GM23338 (cell line): ENCODE data around the gene DNM2. TPM values are rescaled to one million over a fixed set of nuclear protein-coding genes. Genes with fewer than 3 reads are reported as not detected.

Experiments used
- ATAC-seq: fragments of 200-7000 bp; cut with Tn5 transposase; 3 replicates; pipeline ENCODE4 v1.9.1; 2020
- DNase-seq: peaks from one replicate; pipeline ENCODE4 v3.0.0-alpha.2; 2015; ENCODE audit warnings: low spot score
- H2AFZ ChIP-seq: fragments of 200-600 bp; sonication (generic); 2 replicates; pipeline ENCODE4 v1.8.0; 2016; ENCODE audit warnings: antibody characterized with exemption, mild to moderate bottlenecking, moderate library complexity
- H3F3A ChIP-seq: fragments of 200-600 bp; sonication (generic); replicated peaks from 2 replicates; pipeline ENCODE4 v1.8.0; 2017; ENCODE audit warnings: antibody characterized with exemption, mixed run types, low read depth
- H3K27ac ChIP-seq: fragments of 200-600 bp; sonication (generic); 2 replicates; pipeline ENCODE4 v1.6.1; 2016; ENCODE audit warnings: low read depth
- H3K27me3 ChIP-seq: fragments of 200-600 bp; sonication (generic); 2 replicates; pipeline ENCODE4 v1.8.0; 2016; ENCODE audit warnings: mild to moderate bottlenecking, mixed run types, moderate library complexity; ENCODE audit not compliant: insufficient read depth
- H3K36me3 ChIP-seq: fragments of 200-600 bp; sonication (generic); 2 replicates; pipeline ENCODE4 v1.8.0; 2016; ENCODE audit warnings: mild to moderate bottlenecking; ENCODE audit not compliant: insufficient read depth
- H3K4me1 ChIP-seq: fragments of 200-600 bp; sonication (generic); 2 replicates; pipeline ENCODE4 v1.8.0; 2016; ENCODE audit warnings: mild to moderate bottlenecking, moderate library complexity; ENCODE audit not compliant: insufficient read depth
- H3K4me2 ChIP-seq: fragments of 200-600 bp; sonication (generic); 2 replicates; pipeline ENCODE4 v1.7.1; 2017; ENCODE audit warnings: mixed run types
- H3K4me3 ChIP-seq: fragments of 200-600 bp; sonication (generic); 2 replicates; pipeline ENCODE4 v1.6.1; 2016; ENCODE audit warnings: mixed run types
- H3K79me2 ChIP-seq: fragments of 200-600 bp; sonication (generic); replicated peaks from 2 replicates; pipeline ENCODE4 v1.8.0; 2017; ENCODE audit warnings: mild to moderate bottlenecking; ENCODE audit not compliant: insufficient read depth
- H3K9me2 ChIP-seq: fragments of 200-600 bp; sonication (generic); 2 replicates; pipeline ENCODE4 v1.8.0; 2017; ENCODE audit not compliant: insufficient read depth
- H4K20me1 ChIP-seq: fragments of 200-600 bp; sonication (generic); replicated peaks from 2 replicates; pipeline ENCODE4 v1.8.0; 2017; ENCODE audit warnings: mild to moderate bottlenecking; ENCODE audit not compliant: insufficient read depth
- H3K27ac Mint-ChIP-seq: 2 replicates; pipeline ENCODE4 v1.8.0; 2020; ENCODE audit warnings: inconsistent platforms, mild to moderate bottlenecking, moderate library complexity, mixed read lengths
- H3K27me3 Mint-ChIP-seq: 3 replicates; pipeline ENCODE4 v1.8.0; 2022; ENCODE audit warnings: low read depth, mild to moderate bottlenecking, moderate library complexity, mixed read lengths, inconsistent platforms; ENCODE audit not compliant: insufficient read depth, poor library complexity
- H3K36me3 Mint-ChIP-seq: 3 replicates; pipeline ENCODE4 v1.8.0; 2021; ENCODE audit warnings: low read depth, mild to moderate bottlenecking, inconsistent platforms, moderate library complexity, mixed read lengths
- H3K4me1 Mint-ChIP-seq: 3 replicates; pipeline ENCODE4 v1.8.0; 2020; ENCODE audit warnings: mild to moderate bottlenecking, inconsistent platforms, mixed read lengths
- H3K4me3 Mint-ChIP-seq: 3 replicates; pipeline ENCODE4 v1.8.0; 2021; ENCODE audit warnings: moderate library complexity, mild to moderate bottlenecking, inconsistent platforms, mixed read lengths
- H3K9me3 Mint-ChIP-seq: 3 replicates; pipeline ENCODE4 v1.8.0; 2020; ENCODE audit warnings: moderate library complexity, mild to moderate bottlenecking, inconsistent platforms, mixed read lengths
- CTCF ChIP-seq, 2 experiments: fragments of 200-600 bp in 1 of 2; sonication (generic) in 1 of 2; conservative IDR thresholded peaks; 2 replicates each; pipeline versions ENCODE4 v1.5.1 to v1.6.1; 2016 to 2017; ENCODE audit warnings: antibody characterized with exemption in 2 of 2, low read depth in 2 of 2, mild to moderate bottlenecking in 2 of 2, moderate library complexity in 1 of 2
- ETS1 ChIP-seq: IDR thresholded peaks from 2 replicates; pipeline ENCODE4 v1.6.1; 2016; ENCODE audit warnings: antibody characterized with exemption
- EZH2 ChIP-seq: fragments of 200-600 bp; sonication (generic); IDR thresholded peaks from one replicate; pipeline ENCODE4 v1.8.0; 2017; ENCODE audit warnings: antibody characterized with exemption, mild to moderate bottlenecking, low read depth; ENCODE audit not compliant: unreplicated experiment
- EZH2phosphoT487 ChIP-seq: fragments of 200-600 bp; sonication (generic); IDR thresholded peaks from one replicate; pipeline ENCODE4 v1.8.1; 2018; ENCODE audit warnings: antibody characterized with exemption; ENCODE audit not compliant: unreplicated experiment
- JUNB ChIP-seq: IDR thresholded peaks from one replicate; pipeline ENCODE4 v1.6.1; 2016; ENCODE audit warnings: antibody characterized with exemption; ENCODE audit not compliant: unreplicated experiment
- POLR2AphosphoS5 ChIP-seq: IDR thresholded peaks from 2 replicates; pipeline ENCODE4 v1.6.1; 2016; ENCODE audit warnings: antibody characterized with exemption, low read depth
- REST ChIP-seq: IDR thresholded peaks from one replicate; pipeline ENCODE4 v1.6.1; 2018; ENCODE audit warnings: antibody characterized with exemption; ENCODE audit not compliant: unreplicated experiment
- ZNF462 ChIP-seq: fragments of 250-450 bp; sonication (Bioruptor Pico); IDR thresholded peaks from 2 replicates; pipeline ENCODE4 v1.5.0; 2020; ENCODE audit warnings: mild to moderate bottlenecking, moderate library complexity
- polyA plus RNA-seq: library from polyadenylated mRNA; unstranded; fragments of >200 nt; fragmentation: Nextera tagmentation; extraction: Ambion mirVana; gene quantifications from 2 replicates; pipeline ENCODE4 v1.2.1, GENCODE V29; 2016
- total RNA-seq: library from RNA; depleted of rRNA; stranded (reverse); fragments of >200 nt; shearing (Covaris generic); gene quantifications from 2 replicates; pipeline ENCODE4 v1.2.3, GENCODE V29; 2014

DNM2 gene
- total and polyA plus RNA-seq, 2 experiments from 2014 or later: 40.7 to 138 TPM

GRCh38 chr19:10677751-10678150, 40.1 kb upstream of the DNM2 start:
- peaks cover 90% of the 10 kb centered on the region for H3K79me2 ChIP-seq
- peaks cover 31% of the 10 kb centered on the region for H3K27me3 Mint-ChIP-seq
- no peak overlapping the region for H3K4me3 ChIP-seq
- TF ChIP-seq POLR2AphosphoS5: no peak
- no peak for TF ChIP-seq ZNF462 (CRISPR knock-in tag)
- TF ChIP-seq EZH2: no peak
- no peak for TF ChIP-seq ETS1
- no peak for TF ChIP-seq REST
- no peak for TF ChIP-seq EZH2phosphoT487
- TF ChIP-seq CTCF (conservative IDR thresholded peaks at IDR 0.05; ENCODE audit: low read depth in 2 of 2): no peak
- TF ChIP-seq JUNB: no peak
- H3K4me1 Mint-ChIP-seq: no peaks in the 10 kb centered on the region
- H3K4me2 ChIP-seq: no peak overlapping the region
- no peak for DNase-seq
- H3K9me2 ChIP-seq: no peaks in the 10 kb centered on the region
- H4K20me1 ChIP-seq: peaks cover 72% of the 10 kb centered on the region
- H3K9me3 Mint-ChIP-seq: peaks cover 2% of the 10 kb centered on the region; the same call in 1 of the 3 replicates
- no peak overlapping the region for H2AFZ ChIP-seq
- H3K27ac Mint-ChIP-seq: no peak overlapping the region
- no peak for ATAC-seq
- no peaks in the 10 kb centered on the region for H3K27me3 ChIP-seq
- no peaks in the 10 kb centered on the region for H3K4me1 ChIP-seq
- no peak overlapping the region for H3K27ac ChIP-seq
- peaks cover 89% of the 10 kb centered on the region for H3K36me3 ChIP-seq
- H3K36me3 Mint-ChIP-seq: peaks cover 100% of the 10 kb centered on the region
- no peak overlapping the region for H3K4me3 Mint-ChIP-seq
- H3F3A ChIP-seq: peaks cover 79% of the 10 kb centered on the region
